ENCODE results near the gene HSD11B1.

GRCh38 chr1:209741889-209742288 is 37.2 kb downstream of the HSD11B1 start:
- TF ChIP-seq CTCF (IDR thresholded peaks at IDR 0.05): no peak
- no peak for TF ChIP-seq POLR2AphosphoS5 (IDR thresholded peaks at IDR 0.05)
- no peak for TF ChIP-seq POLR2A (IDR thresholded peaks at IDR 0.05)
- TF ChIP-seq EP300 (IDR thresholded peaks at IDR 0.05): no peak

Measured in sigmoid colon (tissue), 4 donors.